ENCODE measurements around the gene GAMT. TPM values are rescaled to one million over a fixed set of nuclear protein-coding genes. Genes with fewer than 3 reads are reported as not detected.
"Not testable (repeated sequence)": the region's sequence is repeated elsewhere in the genome, so short reads cannot be mapped to it uniquely, and the experiment has no call there.

Gene GAMT
- total RNA-seq, 2 donors from 2014 or later = 13.6 to 17.7 TPM

DNA sequence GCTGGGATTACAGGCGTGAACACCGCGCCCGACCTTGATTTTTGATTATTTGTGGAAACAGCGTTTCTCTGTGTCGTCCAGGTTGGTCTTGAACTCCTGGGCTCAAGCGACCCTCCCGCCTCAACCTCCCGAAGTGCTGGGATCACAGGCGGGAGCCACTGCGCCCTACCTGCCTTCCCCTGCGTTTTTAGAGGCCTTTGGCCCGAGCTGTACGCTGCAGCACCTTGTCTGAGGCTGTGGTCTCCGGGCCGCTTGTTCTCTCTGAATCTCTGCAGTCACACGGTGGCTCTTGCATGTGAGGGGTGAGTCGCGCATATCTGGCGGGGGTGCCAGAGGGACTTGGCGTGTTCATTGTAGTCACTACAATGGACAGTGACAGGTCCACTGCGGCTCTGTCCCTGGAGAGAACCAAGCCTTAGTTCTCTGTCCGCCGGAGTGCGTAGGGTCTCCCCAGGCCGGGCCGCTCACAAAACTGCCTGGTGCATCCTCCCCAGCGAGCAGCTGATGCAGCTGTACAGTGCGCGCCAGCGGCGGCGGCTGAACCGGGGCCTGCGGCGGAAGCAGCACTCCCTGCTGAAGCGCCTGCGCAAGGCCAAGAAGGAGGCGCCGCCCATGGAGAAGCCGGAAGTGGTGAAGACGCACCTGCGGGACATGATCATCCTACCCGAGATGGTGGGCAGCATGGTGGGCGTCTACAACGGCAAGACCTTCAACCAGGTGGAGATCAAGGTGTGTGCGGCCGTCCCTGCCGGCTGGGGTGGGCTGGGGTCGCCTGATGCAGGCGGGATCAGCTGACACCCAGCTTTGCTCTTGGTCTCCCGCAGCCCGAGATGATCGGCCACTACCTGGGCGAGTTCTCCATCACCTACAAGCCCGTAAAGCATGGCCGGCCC lies 38.4 kb upstream of the GAMT start:
- not testable (repeated sequence) for DNase-seq; H3K9me3 Mint-ChIP-seq; ATAC-seq (replicated peaks in 1 of 2); H3K27me3 Mint-ChIP-seq (ENCODE audit: low read depth)
- H3K4me3 Mint-ChIP-seq = peak overlapping the region; percentile 97 to 99
- H3K27ac Mint-ChIP-seq = peak overlapping the region; percentile 90
- peaks cover 34% of the 10 kb centered on the region for H3K4me1 Mint-ChIP-seq (ENCODE audit: low read depth)
- H3K36me3 Mint-ChIP-seq (ENCODE audit: insufficient read depth in 2 of 2) = peaks cover 12 to 27% of the 10 kb centered on the region in 2 donors

DNA sequence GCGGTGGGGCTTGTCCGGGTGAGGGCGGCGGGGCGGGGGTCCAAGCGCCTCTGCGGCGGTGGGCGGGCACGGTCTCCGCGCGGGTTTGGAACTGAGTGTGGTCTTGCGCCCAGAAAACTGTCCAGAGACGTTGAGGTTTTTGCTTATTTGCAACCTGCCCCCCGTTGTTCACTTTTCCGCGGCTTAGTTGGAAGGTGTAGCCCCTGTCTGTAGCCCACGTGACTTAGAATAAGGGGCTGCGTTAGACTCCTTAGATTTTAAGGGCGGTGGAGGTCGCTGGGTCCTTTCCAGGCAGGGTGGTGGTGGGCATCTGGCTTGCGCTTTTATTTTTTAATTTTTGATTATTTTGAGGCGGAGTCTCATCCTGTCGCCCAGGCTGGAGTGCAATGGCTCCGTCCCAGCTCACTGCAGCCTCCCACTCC lies 37.6 kb upstream of the GAMT start:
- Mint-ChIP-seq H3K4me3 (peak overlapping the region; percentile 97 to 99), H3K4me1 (ENCODE audit: low read depth) (peaks cover 34% of the 10 kb centered on the region), H3K27ac (peak overlapping the region; percentile 90), H3K9me3 (no peaks in the 10 kb centered on the region), H3K36me3 (ENCODE audit: insufficient read depth in 2 of 2) (peaks cover 12 to 27% of the 10 kb centered on the region in 2 donors), H3K27me3 (ENCODE audit: low read depth) (no peaks in the 10 kb centered on the region)
- DNase-seq (no peak), ATAC-seq (replicated peaks in 1 of 2) (no peak)

DNA sequence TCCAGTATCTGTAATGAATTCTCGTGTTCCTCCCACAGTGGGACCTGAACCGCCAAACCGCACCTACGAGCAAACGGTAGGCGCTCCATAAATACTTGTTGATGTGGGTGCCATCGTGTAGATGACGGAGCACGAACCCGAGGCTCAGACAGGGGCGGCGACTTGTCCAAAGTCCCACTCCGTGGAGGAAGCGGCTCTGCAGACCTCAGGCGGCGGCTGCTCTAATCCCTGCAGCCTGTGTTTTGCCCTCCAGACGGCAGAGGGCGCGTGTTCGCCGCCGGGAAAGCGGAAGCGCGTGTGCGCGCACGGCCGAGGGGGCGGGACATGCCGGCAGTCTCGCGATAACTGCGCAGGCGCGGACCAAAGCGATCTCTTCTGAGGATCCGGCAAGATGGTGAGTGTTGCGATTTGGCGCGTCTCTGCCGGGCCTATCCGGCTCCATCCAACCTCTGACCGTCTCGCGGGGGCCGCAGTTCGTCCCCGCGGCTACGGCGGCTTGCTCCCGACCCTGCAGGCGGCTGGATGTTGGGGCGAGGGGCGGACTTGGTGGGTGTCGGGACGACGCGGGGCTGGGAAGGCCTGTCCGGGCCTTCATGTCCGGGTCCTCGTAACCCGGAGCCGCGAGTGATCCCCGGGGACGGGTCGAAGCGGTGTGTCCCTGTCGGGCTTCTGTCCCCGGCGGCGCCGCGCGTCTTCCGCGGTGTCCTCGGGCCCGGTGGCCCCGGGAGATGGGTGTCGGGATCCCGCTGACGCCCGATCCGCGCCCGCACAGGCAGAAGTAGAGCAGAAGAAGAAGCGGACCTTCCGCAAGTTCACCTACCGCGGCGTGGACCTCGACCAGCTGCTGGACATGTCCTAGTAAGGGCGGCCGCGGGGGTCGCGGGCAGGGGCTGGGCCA lies 36.9 kb upstream of the GAMT start, which contains the start of gene RPS15:
Gene RPS15, plus strand, starts transcription at position 362 of the 898 bp plus-strand sequence. Its CDS starts 30 bp downstream, at position 392.
- peak; percentile 89 to 90 for ATAC-seq (replicated peaks in 1 of 2)
- no peaks in the 10 kb centered on the region for H3K27me3 Mint-ChIP-seq (ENCODE audit: low read depth)
- H3K4me1 Mint-ChIP-seq (ENCODE audit: low read depth) = peaks cover 34% of the 10 kb centered on the region
- peak within 1 kb of the TSS; percentile 97 for H3K27ac Mint-ChIP-seq
- H3K36me3 Mint-ChIP-seq (ENCODE audit: insufficient read depth in 2 of 2) = peaks cover 12 to 27% of the 10 kb centered on the region in 2 donors
- H3K4me3 Mint-ChIP-seq = peak within 1 kb of the TSS; percentile 97 to 99
- DNase-seq = peak; percentile 95 to 97
- no peaks in the 10 kb centered on the region for H3K9me3 Mint-ChIP-seq

GRCh38 chr19:1437609-1438008 lies 36.3 kb upstream of the GAMT start:
- no peaks in the 10 kb centered on the region for H3K9me3 Mint-ChIP-seq
- DNase-seq (no peak), ATAC-seq (replicated peaks in 1 of 2) (no peak)
- no peaks in the 10 kb centered on the region for H3K27me3 Mint-ChIP-seq (ENCODE audit: low read depth)
- H3K4me1 Mint-ChIP-seq (ENCODE audit: low read depth) = peaks cover 34% of the 10 kb centered on the region
- peak overlapping the region; percentile 97 to 99 for H3K4me3 Mint-ChIP-seq
- peak overlapping the region; percentile 97 for H3K27ac Mint-ChIP-seq
- H3K36me3 Mint-ChIP-seq (ENCODE audit: insufficient read depth in 2 of 2) = peaks cover 12 to 25% of the 10 kb centered on the region in 2 donors

- no peak for DNase-seq
Observed at GRCh38 chr19:1435378-1435989, 34.1 kb upstream of the GAMT start.

GRCh38 chr19:1434577-1435060 lies 33.3 kb upstream of the GAMT start:
- no peak for ATAC-seq (replicated peaks in 1 of 2)
- peaks cover 3 to 6% of the 10 kb centered on the region in 2 donors for H3K36me3 Mint-ChIP-seq (ENCODE audit: insufficient read depth in 2 of 2)
- no peak overlapping the region for H3K27ac Mint-ChIP-seq
- H3K9me3 Mint-ChIP-seq = no peaks in the 10 kb centered on the region
- DNase-seq = no peak
- no peak overlapping the region for H3K4me3 Mint-ChIP-seq
- peaks cover 10% of the 10 kb centered on the region for H3K4me1 Mint-ChIP-seq (ENCODE audit: low read depth)
- no peaks in the 10 kb centered on the region for H3K27me3 Mint-ChIP-seq (ENCODE audit: low read depth)

More at GRCh38 chr19:1435378-1435989, 34.1 kb upstream of the GAMT start:
- Mint-ChIP-seq H3K36me3 (ENCODE audit: insufficient read depth in 2 of 2) (peaks cover 6 to 13% of the 10 kb centered on the region in 2 donors), H3K4me3 (no peak overlapping the region), H3K27ac (no peak overlapping the region), H3K4me1 (ENCODE audit: low read depth) (peaks cover 19% of the 10 kb centered on the region), H3K9me3 (no peaks in the 10 kb centered on the region), H3K27me3 (ENCODE audit: low read depth) (no peaks in the 10 kb centered on the region)
- ATAC-seq (replicated peaks in 1 of 2) = no peak

GRCh38 chr19:1434040-1434366 lies 32.7 kb upstream of the GAMT start:
- Mint-ChIP-seq H3K36me3 (ENCODE audit: insufficient read depth in 2 of 2) (peaks cover 3 to 5% of the 10 kb centered on the region in 2 donors), H3K9me3 (no peaks in the 10 kb centered on the region), H3K4me3 (no peak overlapping the region), H3K27ac (no peak overlapping the region), H3K27me3 (ENCODE audit: low read depth) (no peaks in the 10 kb centered on the region), H3K4me1 (ENCODE audit: low read depth) (peaks cover 7% of the 10 kb centered on the region)
- DNase-seq = no peak
- ATAC-seq (replicated peaks in 1 of 2) = no peak

GRCh38 chr19:1433119-1434039 lies 32.0 kb upstream of the GAMT start:
- H3K4me3 Mint-ChIP-seq = no peak overlapping the region
- no peak for DNase-seq
- H3K36me3 Mint-ChIP-seq (ENCODE audit: insufficient read depth in 2 of 2) = peaks cover 3 to 5% of the 10 kb centered on the region in 2 donors
- H3K27me3 Mint-ChIP-seq (ENCODE audit: low read depth) = no peaks in the 10 kb centered on the region
- ATAC-seq (replicated peaks in 1 of 2) = no peak
- H3K9me3 Mint-ChIP-seq = no peaks in the 10 kb centered on the region
- H3K4me1 Mint-ChIP-seq (ENCODE audit: low read depth) = peaks cover 7% of the 10 kb centered on the region
- no peak overlapping the region for H3K27ac Mint-ChIP-seq

- Mint-ChIP-seq H3K27ac (no peak overlapping the region), H3K27me3 (ENCODE audit: low read depth) (no peaks in the 10 kb centered on the region), H3K4me3 (no peak overlapping the region), H3K4me1 (ENCODE audit: low read depth) (no peaks in the 10 kb centered on the region), H3K9me3 (no peaks in the 10 kb centered on the region), H3K36me3 (ENCODE audit: insufficient read depth in 2 of 2) (peaks cover 0 to 6% of the 10 kb centered on the region in 2 donors)
- ATAC-seq (replicated peaks in 1 of 2) (no peak), DNase-seq (no peak)
Observed at GRCh38 chr19:1432507-1432887, 31.2 kb upstream of the GAMT start.

- Mint-ChIP-seq H3K9me3 (no peaks in the 10 kb centered on the region), H3K4me1 (ENCODE audit: low read depth) (no peaks in the 10 kb centered on the region), H3K36me3 (ENCODE audit: insufficient read depth in 2 of 2) (peaks cover 0 to 6% of the 10 kb centered on the region in 2 donors), H3K27ac (no peak overlapping the region), H3K27me3 (ENCODE audit: low read depth) (no peaks in the 10 kb centered on the region), H3K4me3 (no peak overlapping the region)
- ATAC-seq (replicated peaks in 1 of 2) (no peak), DNase-seq (no peak)
Observed at GRCh38 chr19:1431759-1432506, 30.6 kb upstream of the GAMT start.

- H3K4me1 Mint-ChIP-seq (ENCODE audit: low read depth) = no peaks in the 10 kb centered on the region
- ATAC-seq (replicated peaks in 1 of 2) (no peak), DNase-seq (no peak)
- no peaks in the 10 kb centered on the region for H3K27me3 Mint-ChIP-seq (ENCODE audit: low read depth)
- H3K27ac Mint-ChIP-seq = no peak overlapping the region
- no peak overlapping the region for H3K4me3 Mint-ChIP-seq
- H3K36me3 Mint-ChIP-seq (ENCODE audit: insufficient read depth in 2 of 2) = peaks cover 0 to 8% of the 10 kb centered on the region in 2 donors
- H3K9me3 Mint-ChIP-seq = no peaks in the 10 kb centered on the region
Observed at GRCh38 chr19:1430246-1430645, 28.9 kb upstream of the GAMT start.
